Stimulated activated CD4-positive, alpha-beta T cell treated with anti-CD3 and anti-CD28 coated beads, Interleukin-2, amount 100 ng/mL, for 48 hours (primary cell): ENCODE results near the gene FLT1.

ENCODE experiments used
- DNase-seq, 2 donors: peaks; one replicate each; pipeline ENCODE4 v3.0.0-alpha.2; 2020

FLT1 gene

DNA sequence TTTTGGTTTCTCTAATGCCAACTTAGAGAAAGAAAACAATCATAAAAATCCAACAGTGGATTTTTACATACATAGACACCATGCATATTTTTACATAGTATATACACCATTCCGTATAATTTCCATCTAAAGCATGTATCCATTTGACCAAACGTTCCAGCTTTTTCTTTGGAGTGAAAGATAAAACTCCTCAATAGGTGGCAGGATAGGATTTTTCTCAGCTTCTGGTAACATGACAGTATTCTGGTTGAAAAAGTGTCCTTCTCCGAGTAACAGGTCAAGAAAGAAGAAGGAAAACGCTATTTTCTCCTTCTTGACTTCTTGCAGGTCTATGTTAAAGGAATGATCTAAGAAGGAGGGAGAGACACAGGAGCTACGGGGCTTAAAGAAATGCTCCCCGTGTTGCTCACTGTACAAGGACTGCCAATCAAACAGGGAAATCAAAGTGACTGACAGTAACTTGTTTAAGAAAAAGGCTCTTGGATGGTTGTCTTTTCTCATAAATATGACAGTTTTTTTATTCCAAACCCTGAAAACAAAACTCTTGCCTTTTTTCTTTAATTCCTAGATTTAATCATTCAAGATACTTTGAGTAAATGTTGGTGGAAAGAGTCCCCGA is 11.5 kb downstream of the FLT1 start:
- DNase-seq = no peak

- no peak for DNase-seq
Observed at GRCh38 chr13:28479005-28479404, 15.9 kb downstream of the FLT1 start.

DNA sequence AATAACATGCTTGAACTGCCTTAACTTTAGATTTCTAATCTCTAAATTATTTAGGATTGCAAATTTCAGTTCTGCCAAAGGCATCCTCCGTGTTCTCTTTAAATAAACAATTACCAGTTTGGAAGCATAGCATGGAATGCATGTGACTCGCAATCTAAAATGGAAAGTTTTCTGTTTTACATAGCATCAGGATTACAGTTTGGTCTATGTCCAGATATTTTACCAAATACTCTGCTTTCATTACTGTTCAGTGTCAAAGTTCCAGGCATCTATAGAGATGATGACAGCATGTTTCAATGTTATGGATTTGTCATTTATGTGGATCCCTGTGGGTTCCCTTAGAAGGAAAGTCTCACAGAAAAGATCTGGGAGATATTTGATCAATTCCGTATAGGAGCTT is 16.8 kb downstream of the FLT1 start:
- no peak for DNase-seq

GRCh38 chr13:28477709-28477973 is 17.3 kb downstream of the FLT1 start:
- no peak for DNase-seq

GRCh38 chr13:28476919-28477708 is 17.8 kb downstream of the FLT1 start:
- DNase-seq = no peak

GRCh38 chr13:28475916-28476725 is 18.8 kb downstream of the FLT1 start:
- DNase-seq = no peak

DNA sequence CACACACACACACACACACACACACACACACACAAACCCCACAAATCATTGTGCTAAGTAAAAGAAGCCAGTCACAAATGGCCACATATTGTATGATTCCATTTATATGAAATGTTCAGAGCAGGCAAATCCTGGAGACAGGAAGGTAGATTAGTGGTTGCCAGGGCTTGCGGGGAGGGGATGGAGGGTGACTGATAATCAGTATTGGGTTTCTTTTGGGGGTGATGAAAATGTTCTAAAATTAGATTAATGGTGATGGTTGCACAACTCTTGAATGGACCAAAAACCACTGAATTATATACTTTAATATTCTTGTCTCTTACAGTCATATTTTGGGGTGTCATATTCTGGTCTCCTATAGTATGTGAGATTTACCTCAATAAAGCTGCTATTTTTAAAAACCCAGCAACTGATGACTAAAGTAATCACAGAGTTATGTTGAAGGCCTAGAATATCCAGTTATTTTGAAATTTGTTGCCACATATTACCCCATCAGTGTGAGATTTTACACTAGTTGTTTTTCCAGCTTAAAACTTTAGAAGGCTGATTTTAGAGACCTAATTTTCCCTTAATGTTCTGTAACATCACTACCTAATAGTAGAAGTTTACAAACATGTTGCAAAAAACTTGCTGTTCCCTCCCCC is 20.3 kb downstream of the FLT1 start:
- DNase-seq = no peak

GRCh38 chr13:28473044-28473443 is 21.9 kb downstream of the FLT1 start:
- no peak for DNase-seq

- no peak for DNase-seq
Observed at GRCh38 chr13:28471421-28471820, 23.5 kb downstream of the FLT1 start.

DNA sequence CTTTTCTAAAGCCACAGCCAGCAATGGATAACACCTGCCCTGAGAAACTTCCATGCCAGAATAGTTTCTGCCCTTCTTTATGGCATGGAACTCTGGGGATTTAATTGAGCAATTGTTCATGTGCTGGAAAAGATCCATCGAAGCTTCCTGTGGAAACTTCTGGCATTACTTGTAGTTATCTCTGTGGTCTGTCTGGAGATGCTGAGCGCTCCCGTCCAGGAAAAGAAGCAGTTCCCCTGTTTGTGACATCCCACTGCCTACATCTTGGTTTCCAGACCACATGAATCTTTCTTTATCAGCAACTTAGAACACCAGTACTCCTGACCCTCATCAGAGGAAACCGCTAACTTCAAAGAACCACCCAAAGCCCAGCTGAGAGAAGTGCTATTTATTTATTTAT is 24.6 kb downstream of the FLT1 start:
- DNase-seq = no peak

DNA sequence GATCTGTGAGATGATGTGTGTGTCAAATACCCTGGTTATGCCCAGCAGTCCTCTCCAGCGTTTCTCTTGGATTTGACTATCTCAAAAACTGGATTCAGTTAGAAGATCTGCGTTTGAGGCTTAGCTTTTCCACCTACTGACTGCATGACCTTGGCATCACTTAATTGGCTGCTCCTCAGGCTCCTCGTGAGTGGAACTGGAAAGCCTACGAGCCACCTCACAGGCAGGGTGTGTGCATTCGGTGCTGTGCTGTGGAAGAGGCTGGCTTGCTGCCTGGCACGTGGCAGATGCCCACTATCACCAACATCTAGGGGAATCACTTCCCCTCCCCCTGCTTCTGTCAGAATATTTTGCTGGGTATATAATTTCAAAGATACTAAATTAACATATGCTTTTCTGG is 25.6 kb downstream of the FLT1 start:
- DNase-seq = no peak

- no peak for DNase-seq
Observed at GRCh38 chr13:28468023-28468915, 26.7 kb downstream of the FLT1 start.

GRCh38 chr13:28467034-28467433 is 27.9 kb downstream of the FLT1 start:
- DNase-seq = no peak

GRCh38 chr13:28466151-28466550 is 28.8 kb downstream of the FLT1 start:
- DNase-seq = no peak

GRCh38 chr13:28464861-28465460 is 30.0 kb downstream of the FLT1 start:
- DNase-seq = no peak

- DNase-seq = no peak
Observed at GRCh38 chr13:28463481-28463880, 31.4 kb downstream of the FLT1 start.

GRCh38 chr13:28459911-28460310 is 35.0 kb downstream of the FLT1 start:
- no peak for DNase-seq

GRCh38 chr13:28458608-28459007 is 36.3 kb downstream of the FLT1 start:
- no peak for DNase-seq

- no peak for DNase-seq
Observed at GRCh38 chr13:28458051-28458450, 36.9 kb downstream of the FLT1 start.

DNA sequence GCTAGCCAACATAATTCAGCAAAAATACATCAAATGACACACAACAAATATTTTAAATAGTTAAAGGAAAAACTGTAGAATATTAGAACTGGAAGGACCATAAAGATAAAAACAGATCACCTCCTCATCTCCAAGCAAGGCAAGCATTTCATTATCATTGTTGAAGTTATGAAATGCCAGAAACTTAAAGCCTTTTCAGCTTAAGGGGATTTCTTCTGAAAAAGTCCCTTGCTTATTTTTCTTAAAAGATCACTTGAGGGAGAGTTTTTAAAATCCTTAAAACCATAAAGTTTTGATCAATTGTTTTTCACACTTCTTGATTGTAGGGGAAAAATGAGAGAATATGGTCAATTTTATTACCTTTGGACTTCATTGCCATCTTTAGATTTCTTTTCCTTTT is 37.4 kb downstream of the FLT1 start:
- no peak for DNase-seq

DNA sequence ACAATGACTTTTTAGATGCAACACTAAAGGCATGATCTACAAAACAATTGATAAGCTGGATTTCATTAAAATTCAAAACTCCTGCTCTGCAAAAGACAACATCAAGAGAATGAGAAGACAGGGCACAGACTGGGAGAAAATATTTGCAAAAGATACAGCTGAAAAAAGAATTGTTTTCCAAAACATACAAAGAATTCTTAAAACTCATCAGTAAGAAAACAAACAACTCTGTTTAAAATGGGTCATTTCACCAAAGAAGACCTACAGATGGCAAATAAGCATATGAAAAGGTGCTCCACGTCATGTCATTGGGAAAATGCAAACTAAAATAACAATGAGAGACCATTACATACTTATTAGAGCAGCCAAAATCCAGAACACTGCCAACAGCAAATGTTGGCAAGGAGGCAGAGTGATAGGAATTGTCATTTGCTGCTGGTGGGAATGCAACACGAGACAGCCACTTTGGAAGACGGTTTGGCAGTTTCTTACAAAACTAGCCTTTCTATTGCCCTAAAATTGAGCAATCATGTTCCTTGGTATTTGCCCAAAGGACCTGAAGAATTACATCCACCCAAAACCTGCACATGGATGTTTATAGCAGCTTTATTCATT is 39.2 kb downstream of the FLT1 start:
- DNase-seq = no peak

DNA sequence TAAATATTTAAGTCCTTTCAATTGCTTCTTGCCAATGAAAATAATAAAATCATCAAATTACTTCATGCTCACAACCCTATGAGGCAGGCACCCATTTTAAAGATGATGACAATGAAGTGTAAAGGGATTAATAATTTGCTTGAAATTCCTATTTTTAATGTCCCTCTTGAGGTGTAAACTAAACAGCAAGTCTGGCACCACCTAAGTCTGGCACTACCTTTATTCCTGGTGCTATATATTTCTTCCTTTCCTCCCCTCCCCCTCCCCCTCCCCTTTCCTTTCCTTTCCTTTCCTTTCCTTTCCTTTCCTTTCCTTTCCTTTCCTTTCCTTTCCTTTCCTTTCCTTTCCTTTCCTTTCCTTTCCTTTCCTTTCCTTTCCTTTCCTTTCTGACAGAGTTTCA is 42.2 kb downstream of the FLT1 start:
- no peak for DNase-seq
